HG03520 (cell line): ENCODE results near the gene VTI1A.
"Not testable (repeated sequence)": the region's sequence is repeated elsewhere in the genome, so short reads cannot be mapped to it uniquely, and the experiment has no call there.

ENCODE experiments used
- ATAC-seq: cut with Tn5 transposase; IDR thresholded peaks from one replicate; pipeline ENCODE4 v1.9.1; 2021; ENCODE audit warnings: mild to moderate bottlenecking, moderate library complexity; ENCODE audit not compliant: unreplicated experiment

The VTI1A gene

DNA sequence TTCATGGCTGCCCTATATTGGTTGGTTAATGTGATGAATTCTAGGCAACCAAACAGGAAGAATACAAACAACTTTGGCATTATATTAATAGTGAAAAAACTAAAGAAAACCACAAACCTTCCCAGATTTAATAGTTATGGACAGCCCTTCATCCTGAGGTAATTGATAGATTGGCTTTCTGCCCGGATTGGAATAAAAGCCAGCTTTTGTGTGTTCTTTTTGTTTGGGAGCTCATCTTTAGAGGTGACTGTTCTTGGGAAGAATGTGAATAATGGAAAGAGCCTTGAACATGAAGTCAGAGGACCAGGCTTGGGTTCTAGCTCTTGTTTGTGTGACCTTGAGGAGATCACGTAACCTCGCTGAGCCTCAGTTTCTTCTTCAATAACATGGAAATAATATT is 92.3 kb downstream of the VTI1A start:
- ATAC-seq, result no peak

DNA sequence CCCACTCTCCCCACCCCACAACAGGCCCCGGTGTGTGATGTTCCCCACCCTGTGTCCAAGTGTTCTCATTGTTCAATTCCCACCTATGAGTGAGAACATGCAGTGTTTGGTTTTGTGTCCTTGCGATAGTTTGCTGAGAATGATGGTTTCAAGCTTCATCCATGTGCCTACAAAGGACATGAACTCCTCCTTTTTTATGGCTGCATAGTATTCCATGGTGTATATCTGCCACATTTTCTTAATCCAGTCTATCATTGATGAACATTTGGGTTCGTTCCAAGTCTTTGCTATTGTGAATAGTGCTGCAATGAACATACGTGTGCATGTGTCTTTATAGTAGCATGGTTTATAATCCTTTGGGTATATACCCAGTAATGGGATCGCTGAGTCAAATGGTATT is 95.8 kb downstream of the VTI1A start:
- not testable (repeated sequence) for ATAC-seq

DNA sequence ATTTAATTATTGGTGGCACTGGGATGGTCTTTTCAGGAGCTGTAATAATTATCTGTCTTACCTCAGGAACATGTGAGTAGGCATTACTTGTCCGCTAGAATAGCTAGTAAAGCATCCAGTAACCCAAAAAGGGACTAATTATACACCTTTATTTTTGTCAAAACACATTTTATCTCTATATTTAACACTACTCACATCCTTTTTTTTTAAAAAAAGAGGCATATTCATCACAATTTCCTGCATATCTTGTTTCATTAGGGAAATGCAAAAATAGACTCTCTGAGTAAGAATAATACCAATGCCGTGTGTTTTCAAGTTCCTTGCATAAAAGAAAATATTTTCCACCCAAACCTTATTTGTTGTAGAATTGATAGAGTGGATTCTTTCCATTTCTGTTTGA is 99.5 kb downstream of the VTI1A start:
- no peak for ATAC-seq

DNA sequence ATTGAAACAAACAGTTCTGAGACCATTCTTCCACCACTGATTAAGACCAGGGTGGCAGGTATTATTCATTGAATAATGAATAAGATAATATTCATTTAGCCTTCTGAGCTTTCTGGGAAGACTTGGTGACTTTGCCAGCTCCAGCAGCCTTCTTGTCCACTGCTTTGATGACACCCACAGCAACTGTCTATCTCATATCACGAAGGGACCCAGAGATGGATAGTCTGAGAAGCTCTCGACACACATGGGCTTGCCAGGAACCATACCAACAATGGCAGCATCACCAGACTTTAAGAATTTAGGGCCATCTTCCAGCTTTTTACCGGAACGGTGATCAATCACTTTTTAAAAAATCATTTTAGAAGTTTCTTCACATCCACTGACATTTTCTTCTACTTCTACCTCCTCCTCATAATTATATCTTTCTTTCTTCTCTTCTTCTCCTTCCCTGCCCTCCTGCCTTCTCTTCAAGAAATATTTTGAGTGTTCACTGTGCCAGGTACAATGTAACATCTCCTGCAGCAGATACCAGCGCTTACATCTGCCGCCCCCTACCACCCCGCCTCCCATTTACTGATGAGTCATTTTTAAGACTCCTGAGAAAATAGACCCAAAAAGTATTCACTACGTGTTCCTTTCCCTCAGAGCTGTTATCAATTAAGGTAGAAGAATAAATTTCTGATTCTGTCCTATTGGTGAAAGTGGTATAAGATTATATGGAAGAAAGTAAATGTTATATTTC is 101.7 kb downstream of the VTI1A start:
- no peak for ATAC-seq

DNA sequence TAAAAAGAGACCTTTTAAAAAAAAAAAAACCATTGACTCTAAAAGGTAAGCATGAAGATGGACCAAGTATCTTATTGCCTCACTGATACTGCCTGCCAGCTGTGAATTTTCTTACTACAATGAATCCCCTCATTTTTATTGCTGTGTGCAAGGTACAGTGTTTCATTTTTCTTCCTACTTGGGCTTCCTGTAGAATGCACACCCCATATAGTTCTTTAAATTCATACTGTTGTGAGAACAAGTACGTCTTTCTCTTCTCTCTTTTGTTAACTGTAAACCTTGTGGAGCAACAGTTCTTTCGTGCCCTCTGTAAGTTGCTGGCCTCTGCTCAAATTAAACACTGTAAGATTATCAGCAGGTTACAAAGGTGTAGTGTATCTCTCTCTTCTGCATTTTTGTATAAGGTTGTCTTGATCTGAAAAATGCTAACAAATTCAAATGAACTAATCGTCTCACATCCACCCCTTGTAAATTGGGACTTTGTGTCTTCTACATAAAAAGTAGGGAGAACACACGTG is 105.6 kb downstream of the VTI1A start:
- no peak for ATAC-seq

DNA sequence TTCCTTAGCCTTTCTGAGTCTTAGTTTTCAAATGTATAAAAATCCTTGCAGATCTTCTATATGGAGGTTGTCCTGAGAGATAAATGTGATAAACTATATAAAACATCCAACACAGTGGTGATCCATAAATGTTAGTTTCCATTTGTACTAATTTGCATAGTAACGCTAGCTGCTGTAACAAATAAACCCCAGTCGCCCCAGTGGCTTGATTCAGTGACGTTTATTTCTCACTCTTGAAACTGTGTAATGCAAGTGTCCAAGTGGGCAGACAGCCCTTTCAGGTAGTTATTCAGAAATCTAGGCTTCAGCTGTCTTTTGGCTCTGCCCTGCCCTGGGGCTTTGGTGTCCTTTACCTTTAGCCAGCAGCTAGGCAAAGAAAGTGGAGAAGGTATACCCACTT is 106.3 kb downstream of the VTI1A start:
- ATAC-seq, result no peak

DNA sequence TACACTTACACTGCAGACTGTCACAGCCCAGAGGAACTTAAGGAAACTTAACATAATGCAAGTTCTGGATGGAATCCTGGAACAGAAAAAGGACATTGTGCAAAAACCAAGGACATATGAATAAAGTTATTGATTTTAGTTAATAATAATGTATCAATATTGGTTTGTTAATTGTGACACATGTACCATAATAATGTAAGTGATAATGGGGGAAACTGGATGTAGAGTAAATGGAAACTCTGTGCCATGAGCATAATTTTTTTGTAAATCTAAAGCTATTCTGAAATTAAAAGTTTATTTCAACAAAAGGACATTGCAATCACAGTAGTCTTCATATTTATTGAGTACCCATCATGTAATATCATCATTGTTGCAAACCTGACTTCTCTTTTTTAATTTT is 107.2 kb downstream of the VTI1A start:
- no peak for ATAC-seq

DNA sequence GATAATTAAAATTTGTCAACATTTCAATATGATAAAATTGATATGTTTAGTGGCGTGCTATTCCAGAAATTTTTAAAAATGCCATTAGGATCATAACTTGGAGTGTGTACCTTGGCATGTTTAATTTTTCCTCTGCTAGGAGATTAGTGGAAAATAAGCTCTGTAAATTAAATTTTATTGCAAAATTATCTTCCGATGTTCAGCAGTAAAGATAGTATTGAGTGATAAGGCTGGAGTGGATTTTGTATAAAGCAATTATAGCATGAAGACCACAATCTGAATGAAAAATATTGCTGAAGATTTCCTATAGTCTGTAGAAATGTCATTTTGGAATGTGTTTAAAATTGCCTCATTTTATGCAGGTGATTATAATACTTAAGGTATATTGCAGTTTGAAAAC is 110.2 kb downstream of the VTI1A start:
- ATAC-seq, result no peak

DNA sequence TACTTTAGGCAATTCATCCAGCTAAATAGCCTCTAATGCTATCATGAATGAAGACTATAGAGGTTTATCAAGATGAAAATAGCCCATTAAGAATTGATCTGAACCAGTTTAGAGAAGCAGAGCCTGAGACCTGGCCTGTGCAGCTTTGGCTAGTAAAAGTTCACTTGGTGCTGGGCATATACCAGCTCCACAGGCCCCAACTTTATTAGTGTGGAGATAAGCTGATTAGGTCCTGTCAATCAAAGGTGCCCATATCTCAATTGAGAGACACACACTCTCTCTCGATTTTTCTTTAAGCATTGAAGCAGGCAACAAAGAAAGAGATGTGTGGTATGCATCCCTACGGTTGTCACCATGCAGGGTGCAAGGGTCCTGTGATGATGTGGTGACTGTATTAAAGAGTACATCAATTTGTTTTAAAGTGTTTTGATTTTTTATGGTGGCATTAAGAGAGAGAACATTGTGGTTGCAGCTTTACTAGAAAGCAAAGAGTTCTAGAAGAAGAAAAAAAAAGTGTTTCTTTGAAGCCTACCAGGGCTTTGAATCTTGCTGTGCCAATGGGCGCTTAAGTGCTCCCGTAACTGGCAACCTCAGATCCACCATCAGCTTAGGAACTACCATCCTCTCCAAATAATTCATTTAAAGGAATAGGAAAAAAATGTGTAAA is 111.6 kb downstream of the VTI1A start:
- ATAC-seq, result no peak

DNA sequence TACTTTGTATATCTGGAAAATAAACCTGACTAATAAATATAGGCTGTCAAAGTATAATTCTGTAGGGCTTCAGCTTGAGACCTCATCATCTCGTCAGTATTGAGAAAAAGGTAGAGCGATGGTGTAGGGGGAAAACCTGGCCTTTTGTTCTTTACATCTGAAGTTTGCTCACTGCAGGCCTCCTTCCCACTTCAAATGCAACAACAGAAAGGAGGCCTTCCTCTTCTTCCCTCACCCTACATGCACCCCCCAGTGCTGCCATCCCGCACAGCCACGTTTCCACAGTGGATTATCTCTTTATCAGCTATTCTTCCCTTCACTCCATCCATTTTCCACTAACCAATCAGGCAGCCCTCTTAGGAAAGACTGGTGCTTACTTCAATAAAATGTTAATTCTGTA is 112.3 kb downstream of the VTI1A start:
- ATAC-seq, result no peak

DNA sequence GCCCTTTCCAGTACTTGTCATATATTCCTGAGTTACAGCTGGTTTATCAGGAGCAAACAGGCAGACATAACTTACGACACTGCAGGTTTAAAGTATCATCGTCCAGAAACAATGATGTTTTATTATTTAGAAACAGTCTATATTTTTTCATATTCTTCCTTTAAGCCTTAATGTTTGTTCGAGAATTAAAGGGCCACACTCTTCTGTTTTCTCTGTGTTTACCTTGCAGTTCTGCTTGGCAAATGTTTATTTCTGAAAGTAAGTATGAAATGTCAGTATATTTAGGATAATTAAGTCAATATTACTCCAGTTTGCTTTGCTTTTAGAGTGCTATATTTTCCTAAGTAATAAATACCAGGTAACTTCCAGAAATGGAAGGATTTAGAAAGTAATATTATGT is 115.1 kb downstream of the VTI1A start:
- no peak for ATAC-seq

DNA sequence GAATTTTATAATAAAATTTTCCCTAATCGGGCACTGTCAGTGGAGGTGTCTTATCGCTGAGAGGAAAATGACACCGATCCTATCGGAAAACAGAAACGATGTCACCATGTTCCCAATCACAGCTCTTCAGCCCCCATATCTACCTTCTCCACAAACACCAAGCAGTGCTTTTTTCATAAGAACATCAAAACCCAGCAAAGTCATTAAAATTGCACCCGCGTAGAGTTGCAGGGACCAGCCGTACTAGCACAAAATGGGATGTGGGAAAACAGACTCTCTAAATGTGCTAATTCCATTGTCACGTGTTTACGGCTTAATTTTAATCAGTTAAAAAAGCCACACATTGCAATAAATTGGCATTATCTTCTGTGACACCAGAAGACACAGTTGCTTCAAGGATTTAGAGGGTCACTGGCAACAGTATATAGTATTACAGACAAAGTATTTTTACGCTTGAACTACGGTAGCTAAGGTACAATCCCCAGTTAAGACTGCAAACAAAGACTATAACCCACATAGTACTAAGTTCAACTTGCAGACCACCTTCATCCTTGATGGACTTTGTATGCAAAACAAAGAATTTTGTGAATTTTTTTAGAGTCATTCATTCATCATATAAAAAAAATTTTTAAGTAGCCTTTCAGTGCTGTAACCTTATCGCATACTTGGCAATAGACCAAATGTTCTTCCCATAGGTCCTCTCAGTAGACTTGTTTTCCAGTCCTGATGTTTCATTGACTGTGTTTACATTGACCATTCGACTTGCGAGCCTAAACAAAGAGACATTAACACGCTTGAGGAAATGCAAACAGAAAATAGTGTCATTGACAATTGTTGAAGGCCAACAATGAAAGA is 116.0 kb downstream of the VTI1A start:
- no peak for ATAC-seq

DNA sequence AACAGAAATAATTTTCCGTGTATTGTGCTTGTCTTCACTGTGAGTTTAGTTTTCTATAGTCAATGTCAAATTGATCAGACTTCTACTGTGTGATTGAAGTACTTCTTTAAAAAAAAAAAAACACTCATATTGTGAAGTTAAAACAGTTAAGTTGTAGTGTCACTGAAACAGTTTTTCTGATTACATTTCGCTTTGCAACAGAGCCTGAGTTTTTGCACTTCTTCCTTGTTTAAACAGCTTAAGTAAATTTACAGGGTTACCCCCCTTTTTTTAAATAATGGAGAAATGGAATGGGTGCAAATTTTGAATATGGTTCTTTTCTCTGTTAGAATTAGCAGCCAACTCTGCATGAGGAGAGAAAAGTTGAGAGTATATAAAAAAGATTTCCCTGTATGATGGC is 117.3 kb downstream of the VTI1A start:
- no peak for ATAC-seq

DNA sequence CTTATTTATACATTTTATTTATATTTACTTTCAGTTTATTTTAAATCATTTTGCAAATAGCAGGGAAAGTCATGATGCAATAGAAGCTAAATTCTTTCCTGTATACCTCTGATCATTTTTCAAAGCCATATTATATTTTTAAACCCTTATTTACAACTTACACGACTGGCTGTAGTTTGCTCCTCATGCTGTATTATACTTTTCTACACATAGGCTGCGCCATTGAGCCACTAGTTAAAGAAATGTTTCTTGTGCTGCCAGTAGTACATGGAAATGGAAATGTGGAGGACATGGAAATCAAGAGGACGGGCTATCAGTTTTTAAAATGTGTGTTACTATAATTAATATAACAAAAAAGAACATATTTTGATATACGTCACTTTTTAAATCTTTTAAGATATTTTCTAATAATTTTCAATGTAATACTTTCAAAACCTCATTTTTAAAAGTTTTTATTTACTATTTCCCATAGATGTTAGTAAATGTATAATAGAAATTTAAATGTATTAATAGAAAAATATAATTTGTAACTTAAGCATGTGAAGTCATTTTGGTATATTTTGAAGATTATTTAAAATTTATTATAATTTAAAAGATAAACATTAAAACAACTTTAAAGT is 118.5 kb downstream of the VTI1A start:
- no peak for ATAC-seq

DNA sequence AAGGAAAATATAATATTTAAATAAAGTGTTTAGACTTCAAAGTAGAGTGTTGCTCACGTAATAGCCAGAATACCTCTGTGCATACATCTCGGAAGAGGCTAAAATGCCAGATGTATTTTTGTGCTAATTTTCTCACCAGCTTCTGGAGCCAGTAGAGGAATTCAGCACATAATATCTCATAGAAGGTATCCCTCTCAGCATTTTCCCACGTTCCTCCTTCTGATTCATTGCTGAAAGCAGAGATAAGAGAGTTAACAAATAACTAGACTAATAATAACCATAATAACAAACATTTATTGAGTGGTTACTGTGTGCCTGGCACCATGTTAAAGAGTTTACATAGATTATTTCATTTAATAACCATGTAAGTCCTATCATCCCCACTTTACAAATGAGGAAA is 123.6 kb downstream of the VTI1A start:
- ATAC-seq, result no peak

DNA sequence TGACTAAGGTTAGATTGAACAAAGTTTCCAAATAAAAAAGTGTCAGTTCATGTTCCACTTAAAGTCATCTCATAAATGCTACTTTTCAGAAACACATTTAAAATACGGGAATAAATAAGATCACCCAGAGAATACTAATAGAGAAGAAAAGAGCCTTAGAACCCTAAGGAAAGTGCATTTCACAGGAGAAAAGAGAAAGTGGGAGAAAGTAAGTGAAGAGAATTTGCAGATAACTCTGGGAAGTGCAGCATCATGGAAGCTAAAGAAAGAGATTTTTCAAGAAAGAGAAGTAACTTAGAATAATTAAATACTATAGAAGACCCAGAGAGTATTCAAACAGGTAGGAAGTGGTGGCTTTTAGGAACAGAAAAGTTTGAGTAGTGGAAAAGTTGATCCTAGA is 132.6 kb downstream of the VTI1A start:
- no peak for ATAC-seq

DNA sequence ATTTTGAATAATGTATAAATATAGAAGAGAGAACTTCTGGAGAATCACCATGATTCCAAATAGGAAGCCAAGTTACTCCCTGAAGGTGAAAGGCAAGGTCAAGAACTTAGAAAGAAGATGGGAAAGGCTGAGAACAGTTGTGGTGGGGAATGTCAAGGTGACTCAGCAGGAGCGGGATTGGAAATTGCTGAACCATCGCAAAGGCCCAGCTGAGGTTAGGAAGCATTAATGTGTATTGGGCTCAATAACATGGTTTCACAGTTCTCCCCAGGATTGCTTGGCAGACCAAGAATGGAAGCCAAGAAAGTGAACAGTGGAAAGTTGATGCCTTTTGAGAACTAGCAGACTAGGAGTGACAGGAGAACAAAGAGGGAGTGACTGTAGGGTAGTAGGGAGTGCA is 133.3 kb downstream of the VTI1A start:
- ATAC-seq, result no peak

DNA sequence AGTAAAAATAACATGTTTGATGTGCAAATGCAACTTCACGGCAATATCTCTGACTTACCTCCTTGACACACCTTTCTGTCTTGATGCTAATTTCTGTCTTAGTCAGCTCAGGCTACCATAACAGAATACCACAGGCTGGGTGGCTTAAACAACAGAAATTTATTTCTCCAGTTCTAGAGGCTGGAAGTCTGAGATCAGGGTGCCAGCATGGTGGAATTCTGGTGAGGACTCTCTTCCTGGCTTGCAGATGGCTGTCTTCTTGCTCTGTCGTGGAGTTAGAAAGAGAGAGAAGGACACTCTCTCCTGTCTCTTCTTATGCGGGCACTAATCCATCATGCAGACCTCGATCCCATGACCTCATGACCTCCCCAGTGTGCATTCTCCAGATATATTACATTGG is 134.9 kb downstream of the VTI1A start:
- ATAC-seq, result no peak

DNA sequence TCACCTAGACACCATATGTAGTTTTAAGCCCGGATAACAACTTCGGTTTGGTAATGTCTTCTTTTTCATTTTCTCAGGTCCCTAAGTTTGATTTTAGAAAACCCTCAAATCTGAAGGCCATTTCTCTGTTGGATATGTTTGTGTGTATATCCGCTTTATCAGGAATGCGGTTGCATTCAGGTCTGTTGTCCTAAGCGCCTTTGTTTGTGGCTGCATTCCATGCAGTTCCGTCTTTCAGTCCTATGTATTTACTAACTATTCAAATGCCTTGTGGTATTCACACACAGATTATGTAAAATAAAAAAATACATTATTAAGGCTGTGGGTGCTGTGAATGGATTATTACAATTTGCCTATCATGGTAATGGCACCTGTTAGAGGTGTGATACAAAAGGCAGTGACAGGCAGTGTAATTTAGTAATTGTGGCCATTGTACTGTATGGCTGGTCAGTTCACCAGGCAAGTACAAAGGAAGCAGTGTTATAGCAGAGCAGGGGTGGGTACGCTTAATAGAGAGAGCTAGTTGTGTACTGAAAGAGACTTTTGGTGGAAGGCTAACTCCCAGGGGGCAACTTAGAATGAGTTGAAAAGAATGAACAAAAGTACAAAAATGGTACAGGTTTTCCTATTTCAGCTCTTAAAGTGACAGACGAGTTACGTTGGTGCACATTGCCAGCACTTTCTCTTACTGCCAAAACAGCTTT is 136.4 kb downstream of the VTI1A start:
- ATAC-seq, result no peak

DNA sequence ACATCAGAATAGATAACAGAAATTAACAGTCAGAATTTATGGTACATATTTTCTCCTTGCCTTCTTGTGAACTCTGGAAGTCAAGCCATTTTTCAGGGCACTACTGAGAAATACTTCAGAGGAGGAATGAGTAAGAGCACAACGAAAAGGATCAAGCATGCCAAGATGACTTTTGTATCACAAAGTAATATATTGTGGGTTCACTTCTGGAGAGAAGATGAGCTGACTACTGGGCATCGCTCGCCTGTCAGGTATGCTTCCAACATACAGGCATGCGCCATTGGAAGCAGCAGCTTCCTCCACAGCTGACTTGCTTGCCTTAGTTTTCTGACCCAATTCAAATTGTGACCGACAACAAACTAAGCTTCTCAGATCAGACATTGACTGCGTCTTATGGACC is 137.3 kb downstream of the VTI1A start:
- ATAC-seq, result no peak

DNA sequence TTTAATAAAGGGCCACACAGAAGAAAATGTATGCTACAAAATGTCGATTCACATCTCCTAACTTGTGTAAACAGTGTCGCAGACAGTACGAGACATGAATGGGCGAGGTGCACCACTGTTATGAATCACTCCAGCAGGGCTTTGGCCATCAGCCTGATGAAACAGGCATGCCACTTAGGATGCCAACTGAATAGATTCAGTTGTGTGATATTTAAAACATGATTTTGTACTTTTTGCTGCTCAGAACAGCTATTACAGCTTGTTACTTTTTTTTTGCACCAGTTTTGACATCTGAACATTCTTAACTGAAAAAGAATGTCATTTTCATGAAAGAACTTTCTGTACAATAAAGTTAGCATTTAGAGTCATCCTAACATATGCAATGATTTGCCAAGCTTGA is 138.1 kb downstream of the VTI1A start:
- ATAC-seq, result no peak
